Activated CD4-positive, alpha-beta T cell treated with anti-CD3 and anti-CD28 coated beads for 1 hour (primary cell): ENCODE data around the gene THUMPD3.

Experiments used
- DNase-seq: peaks from one replicate; pipeline ENCODE4 v3.0.0-alpha.2; 2020

The THUMPD3 gene

GRCh38 chr3:9428411-9428810 is 65.6 kb downstream of the THUMPD3 start:
- no peak for DNase-seq

DNA sequence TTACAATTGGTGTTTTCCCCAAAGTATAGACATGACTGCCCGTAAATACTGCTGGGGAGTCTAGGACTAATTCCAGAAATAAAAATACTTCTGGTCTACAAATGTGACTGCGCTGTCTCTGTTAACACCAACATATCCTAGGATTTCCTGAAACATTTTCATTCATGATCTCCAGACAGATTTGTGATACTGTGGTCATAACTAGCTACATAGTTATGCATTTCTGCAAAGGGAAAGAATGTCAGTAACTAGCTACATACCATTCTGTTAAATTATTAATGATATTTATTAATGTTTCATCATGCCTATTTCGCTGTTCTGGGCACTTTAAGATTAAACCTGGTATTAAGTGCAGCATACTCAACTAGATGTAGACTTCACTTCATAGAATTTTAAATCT is 67.9 kb downstream of the THUMPD3 start:
- DNase-seq, result no peak

GRCh38 chr3:9433627-9434521 is 71.0 kb downstream of the THUMPD3 start:
- DNase-seq, result no peak

- DNase-seq, result no peak
Observed at GRCh38 chr3:9435316-9435715, 72.5 kb downstream of the THUMPD3 start.
